Measurements from ENCODE around the gene PTDSS2. TPM values are rescaled to one million over a fixed set of nuclear protein-coding genes. Genes with fewer than 3 reads are reported as not detected.

Gene PTDSS2
- total RNA-seq, 1 donor from 2014 or later = 33.9 TPM

- H3K36me3 Mint-ChIP-seq (ENCODE audit: low read depth) = no peaks in the 10 kb centered on the region
- H3K27me3 Mint-ChIP-seq (ENCODE audit: insufficient read depth) = no peaks in the 10 kb centered on the region
- no peak for DNase-seq (ENCODE audit: low spot score)
- H3K27ac Mint-ChIP-seq = no peak overlapping the region
- H3K4me3 Mint-ChIP-seq = no peak overlapping the region
- no peaks in the 10 kb centered on the region for H3K4me1 Mint-ChIP-seq (ENCODE audit: low read depth)
- intact Hi-C loops (cut with micrococcal nuclease) = no loop called here
- H3K9me3 Mint-ChIP-seq = no peaks in the 10 kb centered on the region
These were observed 24.1 kb downstream of the PTDSS2 start for GRCh38 chr11:473962-474785.

- Mint-ChIP-seq H3K4me3 (no peak overlapping the region), H3K27me3 (ENCODE audit: insufficient read depth) (no peaks in the 10 kb centered on the region), H3K36me3 (ENCODE audit: low read depth) (no peaks in the 10 kb centered on the region)
These were observed 24.9 kb downstream of the PTDSS2 start for GRCh38 chr11:474914-475506.

GRCh38 chr11:475941-476340, 25.9 kb downstream of the PTDSS2 start:
- no peaks in the 10 kb centered on the region for H3K9me3 Mint-ChIP-seq
- H3K4me1 Mint-ChIP-seq (ENCODE audit: low read depth) = no peaks in the 10 kb centered on the region
- no peak overlapping the region for H3K4me3 Mint-ChIP-seq
- no peaks in the 10 kb centered on the region for H3K36me3 Mint-ChIP-seq (ENCODE audit: low read depth)
- DNase-seq (ENCODE audit: low spot score) = no peak
- H3K27ac Mint-ChIP-seq = no peak overlapping the region
- intact Hi-C loops (cut with micrococcal nuclease) = no loop called here
- H3K27me3 Mint-ChIP-seq (ENCODE audit: insufficient read depth) = no peaks in the 10 kb centered on the region

More at GRCh38 chr11:474914-475506, 24.9 kb downstream of the PTDSS2 start:
- no peak for DNase-seq (ENCODE audit: low spot score)
- no peak overlapping the region for H3K27ac Mint-ChIP-seq
- H3K4me1 Mint-ChIP-seq (ENCODE audit: low read depth) = no peaks in the 10 kb centered on the region
- intact Hi-C loops (cut with micrococcal nuclease) = no loop called here
- no peaks in the 10 kb centered on the region for H3K9me3 Mint-ChIP-seq

GRCh38 chr11:476416-476815, 26.3 kb downstream of the PTDSS2 start:
- H3K27me3 Mint-ChIP-seq (ENCODE audit: insufficient read depth) = no peaks in the 10 kb centered on the region
- no peaks in the 10 kb centered on the region for H3K4me1 Mint-ChIP-seq (ENCODE audit: low read depth)
- DNase-seq (ENCODE audit: low spot score) = no peak
- H3K27ac Mint-ChIP-seq = no peak overlapping the region
- H3K36me3 Mint-ChIP-seq (ENCODE audit: low read depth) = peaks cover 2% of the 10 kb centered on the region
- no peak overlapping the region for H3K4me3 Mint-ChIP-seq
- H3K9me3 Mint-ChIP-seq = no peaks in the 10 kb centered on the region
- intact Hi-C loops (cut with micrococcal nuclease) = no loop called here

GRCh38 chr11:477052-477715, 27.1 kb downstream of the PTDSS2 start:
- Mint-ChIP-seq H3K4me1 (ENCODE audit: low read depth) (no peaks in the 10 kb centered on the region), H3K27me3 (ENCODE audit: insufficient read depth) (no peaks in the 10 kb centered on the region), H3K4me3 (no peak overlapping the region), H3K9me3 (no peaks in the 10 kb centered on the region), H3K27ac (no peak overlapping the region), H3K36me3 (ENCODE audit: low read depth) (peaks cover 2% of the 10 kb centered on the region)
- no peak for DNase-seq (ENCODE audit: low spot score)
- intact Hi-C loops (cut with micrococcal nuclease) = no loop called here

GRCh38 chr11:479311-479710, 29.2 kb downstream of the PTDSS2 start:
- Mint-ChIP-seq H3K9me3 (no peaks in the 10 kb centered on the region), H3K27me3 (ENCODE audit: insufficient read depth) (no peaks in the 10 kb centered on the region), H3K36me3 (ENCODE audit: low read depth) (peaks cover 2% of the 10 kb centered on the region), H3K4me1 (ENCODE audit: low read depth) (no peaks in the 10 kb centered on the region), H3K27ac (no peak overlapping the region), H3K4me3 (no peak overlapping the region)
- no peak for DNase-seq (ENCODE audit: low spot score)
- intact Hi-C loops (cut with micrococcal nuclease) = no loop called here

GRCh38 chr11:484616-485015, 34.5 kb downstream of the PTDSS2 start:
- H3K4me3 Mint-ChIP-seq = no peak overlapping the region
- no peaks in the 10 kb centered on the region for H3K27me3 Mint-ChIP-seq (ENCODE audit: insufficient read depth)
- peaks cover 2% of the 10 kb centered on the region for H3K36me3 Mint-ChIP-seq (ENCODE audit: low read depth)
- no peaks in the 10 kb centered on the region for H3K9me3 Mint-ChIP-seq
- no peak overlapping the region for H3K27ac Mint-ChIP-seq
- no peak for DNase-seq (ENCODE audit: low spot score)
- H3K4me1 Mint-ChIP-seq (ENCODE audit: low read depth) = no peaks in the 10 kb centered on the region
- intact Hi-C loops (cut with micrococcal nuclease) = no loop called here

GRCh38 chr11:486189-486588, 36.1 kb downstream of the PTDSS2 start:
- no peak overlapping the region for H3K27ac Mint-ChIP-seq
- intact Hi-C loops (cut with micrococcal nuclease) = no loop called here

GRCh38 chr11:487571-488021, 37.5 kb downstream of the PTDSS2 start:
- intact Hi-C loops (cut with micrococcal nuclease) = no loop called here
- H3K4me1 Mint-ChIP-seq (ENCODE audit: low read depth) = no peaks in the 10 kb centered on the region

More at GRCh38 chr11:486189-486588, 36.1 kb downstream of the PTDSS2 start:
- no peak overlapping the region for H3K4me3 Mint-ChIP-seq
- H3K36me3 Mint-ChIP-seq (ENCODE audit: low read depth) = peaks cover 2% of the 10 kb centered on the region
- DNase-seq (ENCODE audit: low spot score) = no peak
- no peaks in the 10 kb centered on the region for H3K4me1 Mint-ChIP-seq (ENCODE audit: low read depth)
- H3K27me3 Mint-ChIP-seq (ENCODE audit: insufficient read depth) = no peaks in the 10 kb centered on the region
- no peaks in the 10 kb centered on the region for H3K9me3 Mint-ChIP-seq

GRCh38 chr11:488062-488461, 38.0 kb downstream of the PTDSS2 start:
- no peak overlapping the region for H3K27ac Mint-ChIP-seq
- intact Hi-C loops (cut with micrococcal nuclease) = no loop called here

More at GRCh38 chr11:487571-488021, 37.5 kb downstream of the PTDSS2 start:
- H3K36me3 Mint-ChIP-seq (ENCODE audit: low read depth) = peaks cover 4% of the 10 kb centered on the region
- H3K4me3 Mint-ChIP-seq = no peak overlapping the region
- DNase-seq (ENCODE audit: low spot score) = no peak
- H3K9me3 Mint-ChIP-seq = no peaks in the 10 kb centered on the region
- no peaks in the 10 kb centered on the region for H3K27me3 Mint-ChIP-seq (ENCODE audit: insufficient read depth)
- no peak overlapping the region for H3K27ac Mint-ChIP-seq

GRCh38 chr11:488579-488978, 38.5 kb downstream of the PTDSS2 start:
- Mint-ChIP-seq H3K27ac (no peak overlapping the region), H3K27me3 (ENCODE audit: insufficient read depth) (no peaks in the 10 kb centered on the region), H3K36me3 (ENCODE audit: low read depth) (peaks cover 4% of the 10 kb centered on the region), H3K9me3 (no peaks in the 10 kb centered on the region), H3K4me1 (ENCODE audit: low read depth) (no peaks in the 10 kb centered on the region), H3K4me3 (no peak overlapping the region)
- intact Hi-C loops (cut with micrococcal nuclease) = no loop called here
- DNase-seq (ENCODE audit: low spot score) = no peak

More at GRCh38 chr11:488062-488461, 38.0 kb downstream of the PTDSS2 start:
- DNase-seq (ENCODE audit: low spot score) = no peak
- peaks cover 4% of the 10 kb centered on the region for H3K36me3 Mint-ChIP-seq (ENCODE audit: low read depth)
- no peaks in the 10 kb centered on the region for H3K27me3 Mint-ChIP-seq (ENCODE audit: insufficient read depth)
- H3K4me3 Mint-ChIP-seq = no peak overlapping the region
- no peaks in the 10 kb centered on the region for H3K9me3 Mint-ChIP-seq
- H3K4me1 Mint-ChIP-seq (ENCODE audit: low read depth) = no peaks in the 10 kb centered on the region

- intact Hi-C loops (cut with micrococcal nuclease) = no loop called here
- Mint-ChIP-seq H3K27ac (no peak overlapping the region), H3K4me3 (no peak overlapping the region), H3K27me3 (ENCODE audit: insufficient read depth) (no peaks in the 10 kb centered on the region), H3K4me1 (ENCODE audit: low read depth) (no peaks in the 10 kb centered on the region), H3K9me3 (no peaks in the 10 kb centered on the region), H3K36me3 (ENCODE audit: low read depth) (peaks cover 4% of the 10 kb centered on the region)
- DNase-seq (ENCODE audit: low spot score) = no peak
These were observed 38.9 kb downstream of the PTDSS2 start for GRCh38 chr11:488992-489391.

- Mint-ChIP-seq H3K9me3 (no peaks in the 10 kb centered on the region), H3K27ac (no peak overlapping the region), H3K27me3 (ENCODE audit: insufficient read depth) (no peaks in the 10 kb centered on the region), H3K4me1 (ENCODE audit: low read depth) (no peaks in the 10 kb centered on the region), H3K4me3 (no peak overlapping the region), H3K36me3 (ENCODE audit: low read depth) (peaks cover 4% of the 10 kb centered on the region)
- intact Hi-C loops (cut with micrococcal nuclease) = no loop called here
- no peak for DNase-seq (ENCODE audit: low spot score)
These were observed 39.6 kb downstream of the PTDSS2 start for GRCh38 chr11:489610-490185.
